Activated CD4-positive, alpha-beta T cell treated with anti-CD3 and anti-CD28 coated beads, Interleukin-2, amount 50 U/mL, for 24 hours (primary cell): Measurements from ENCODE around the gene VRK3.
"Not testable (repeated sequence)": the region's sequence is repeated elsewhere in the genome, so short reads cannot be mapped to it uniquely, and the experiment has no call there.

Source experiments
- DNase-seq, 2 donors: peaks; one replicate each; pipeline ENCODE4 v3.0.0-alpha.2; 2020; ENCODE audit warnings: low read depth in 1 of 2, low spot score in 1 of 2

VRK3 gene

DNA sequence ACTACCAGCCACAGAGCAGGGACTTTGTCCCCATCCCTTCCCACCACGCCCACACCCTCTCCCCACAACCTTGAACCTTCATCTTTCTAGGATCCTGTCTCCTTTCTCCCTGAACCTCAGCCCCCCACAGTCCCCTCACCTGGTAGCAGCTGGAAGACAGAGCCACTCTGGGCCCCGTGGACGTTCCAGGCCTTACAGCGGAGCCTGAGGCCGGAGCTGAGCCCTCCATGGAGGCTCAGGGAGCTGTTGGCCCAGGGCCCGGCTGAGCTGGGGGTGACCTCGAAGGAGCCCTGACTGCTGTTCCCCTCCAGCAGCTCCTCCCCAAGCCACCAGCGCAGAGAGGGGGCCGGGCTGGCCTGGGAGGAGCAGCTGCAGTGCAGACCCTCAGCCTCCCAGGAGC, 67.0 kb downstream of the VRK3 start:
- DNase-seq, result not testable (repeated sequence)

DNA sequence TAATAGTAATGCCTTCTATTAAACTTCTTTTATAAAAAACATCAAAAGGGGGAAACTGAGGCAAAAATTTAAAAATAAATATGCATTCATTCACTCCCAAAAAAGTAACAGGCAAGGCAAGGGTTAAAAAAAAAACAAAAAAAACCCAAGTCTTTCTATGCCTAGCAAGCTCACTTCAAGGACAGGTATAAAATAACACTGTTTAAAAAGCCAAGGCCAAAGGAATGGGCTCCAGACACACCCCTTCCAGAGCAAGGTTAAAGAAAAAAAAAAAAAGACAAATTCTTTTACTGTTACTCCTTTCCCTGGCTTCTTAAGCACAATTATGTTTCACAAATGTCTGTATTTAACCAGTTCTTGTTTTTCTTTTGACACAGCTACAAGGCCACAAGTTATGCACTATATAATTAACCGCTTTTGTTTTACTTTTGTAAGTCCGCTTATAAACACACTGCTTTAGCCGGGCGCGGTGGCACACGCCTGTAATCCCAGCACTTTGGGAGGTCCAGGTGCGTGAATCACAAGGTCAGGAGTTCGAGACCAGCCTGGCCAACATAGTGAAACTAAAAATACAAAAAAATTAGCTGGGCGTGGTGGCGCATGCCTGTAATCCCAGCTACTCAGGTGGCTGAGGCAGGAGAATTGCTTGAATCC, 67.8 kb downstream of the VRK3 start:
- DNase-seq, result no peak

DNA sequence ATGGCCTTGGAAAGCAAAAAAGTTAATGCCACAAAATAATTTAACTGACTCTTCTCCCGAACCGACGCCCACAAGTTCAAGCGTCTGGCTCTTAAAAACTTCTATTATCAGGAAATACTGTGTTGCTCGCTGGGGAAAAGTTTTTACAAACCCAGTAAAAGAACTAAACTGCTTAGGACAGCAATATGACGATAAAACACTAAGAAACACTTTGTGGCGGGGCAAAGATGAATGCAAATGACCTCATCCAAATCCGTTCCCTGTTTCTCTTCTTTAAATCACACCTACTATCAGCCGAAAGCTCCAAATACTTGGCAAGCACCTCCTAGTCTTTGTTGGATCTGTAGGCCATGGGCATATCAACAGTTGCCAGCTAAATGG, 69.1 kb downstream of the VRK3 start:
- no peak for DNase-seq

DNA sequence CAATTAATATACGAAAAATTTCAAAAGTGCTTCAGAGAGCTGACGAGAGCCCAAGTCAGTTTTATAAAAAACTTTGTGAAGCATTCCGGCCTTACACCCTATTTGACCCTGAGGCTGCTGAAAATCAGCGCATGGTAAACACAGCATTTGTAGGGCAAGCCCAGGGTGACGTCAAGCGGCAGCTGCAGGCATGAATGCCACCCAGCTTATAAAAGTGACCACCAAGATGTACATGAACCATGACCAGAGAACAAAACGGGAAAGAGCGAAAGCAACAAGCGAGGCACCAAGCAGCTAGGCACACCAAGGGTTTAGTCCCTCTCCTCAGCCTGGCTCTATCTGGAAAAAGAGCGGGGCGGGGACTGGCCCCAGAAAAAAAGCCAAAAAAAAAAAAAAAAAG, 70.2 kb downstream of the VRK3 start:
- no peak for DNase-seq

DNA sequence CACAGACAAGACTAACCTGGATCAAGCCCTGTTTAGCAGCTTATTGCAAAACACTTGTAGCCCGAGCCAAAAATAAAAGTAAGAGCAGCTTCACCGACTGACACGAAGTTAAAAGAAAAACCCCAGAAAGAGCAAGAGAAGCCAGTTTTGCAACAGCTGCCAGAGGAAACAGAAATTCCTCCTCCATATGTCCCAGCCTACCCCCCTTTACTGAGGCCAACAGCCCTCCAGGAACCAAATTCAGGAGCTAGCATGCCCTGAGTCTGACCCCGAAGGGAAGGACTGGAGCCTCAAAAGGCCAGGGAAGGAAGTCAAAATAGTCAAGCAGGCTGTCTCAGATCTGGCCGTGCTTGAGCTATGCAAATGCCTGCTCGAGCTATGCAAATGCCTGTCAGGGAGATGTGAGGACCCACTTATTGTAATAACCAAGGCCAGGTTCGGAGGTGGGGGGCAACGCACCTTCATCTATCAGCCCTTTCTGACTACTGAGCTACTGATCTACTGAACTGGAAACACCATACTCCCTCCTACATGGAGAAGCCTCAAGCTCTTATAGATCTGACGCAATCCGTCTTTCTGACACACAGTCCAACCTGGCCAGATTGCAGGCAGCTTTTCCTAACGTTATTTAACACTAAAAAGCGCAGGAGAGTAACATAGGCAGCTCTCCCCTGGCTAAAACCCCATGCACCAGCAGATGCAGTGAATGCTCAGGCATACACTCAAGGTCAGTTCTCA, 70.9 kb downstream of the VRK3 start:
- DNase-seq, result no peak

DNA sequence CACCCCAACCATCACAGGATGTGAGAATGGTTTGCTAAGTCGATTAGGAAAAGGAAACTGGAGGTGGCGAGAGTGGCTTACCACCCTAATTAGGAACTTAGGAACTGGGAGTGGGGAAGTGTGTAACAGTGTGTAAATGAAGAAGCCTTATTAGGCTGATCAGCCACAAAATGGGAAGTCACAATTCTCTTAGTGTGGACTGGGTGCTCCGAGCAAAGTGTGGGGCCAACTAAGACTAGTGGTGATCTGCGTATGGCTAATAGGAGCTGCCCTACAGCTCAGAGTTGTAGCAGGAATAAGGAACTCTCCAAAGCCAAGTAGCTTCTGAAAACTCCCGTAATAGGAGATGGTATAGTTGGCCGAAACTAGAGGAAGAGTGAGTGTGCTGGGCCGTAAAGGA, 71.8 kb downstream of the VRK3 start:
- no peak for DNase-seq

DNA sequence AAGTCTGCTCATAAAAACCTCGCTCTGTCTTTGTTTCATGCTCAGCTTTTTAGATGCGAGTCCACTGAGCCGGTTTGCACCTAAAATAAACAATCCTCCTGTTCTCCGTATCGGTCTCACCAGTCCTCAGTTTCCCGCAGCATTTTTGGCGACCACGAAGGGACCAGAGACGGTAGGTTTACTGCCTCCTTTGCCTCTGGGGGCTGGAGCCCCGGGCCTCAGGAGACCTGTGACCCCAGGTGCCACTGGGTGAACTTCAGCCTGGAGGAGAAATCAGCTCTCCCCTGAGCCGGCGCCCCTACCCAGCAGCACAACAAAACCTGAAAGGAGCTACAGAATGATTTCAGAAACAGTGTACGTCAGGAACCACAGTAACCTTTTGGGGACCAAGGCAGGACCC, 72.3 kb downstream of the VRK3 start:
- DNase-seq, result no peak

DNA sequence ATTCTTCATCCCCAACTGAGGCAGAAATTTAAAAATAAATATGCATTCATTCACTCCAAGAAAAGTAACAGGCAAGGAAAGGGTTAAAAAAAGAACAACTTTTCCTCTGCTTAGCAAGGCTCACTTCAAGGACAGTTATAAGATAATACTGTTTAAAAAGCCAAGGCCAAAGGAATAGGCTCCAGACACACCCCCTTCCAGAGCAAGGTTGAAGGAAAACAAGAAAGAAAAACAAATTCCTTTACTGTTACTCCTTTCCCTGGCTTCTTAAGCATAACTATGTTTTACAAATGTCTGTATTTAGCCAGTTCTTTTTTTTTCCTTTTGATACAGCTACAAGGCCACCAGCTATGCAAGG, 72.7 kb downstream of the VRK3 start:
- no peak for DNase-seq

DNA sequence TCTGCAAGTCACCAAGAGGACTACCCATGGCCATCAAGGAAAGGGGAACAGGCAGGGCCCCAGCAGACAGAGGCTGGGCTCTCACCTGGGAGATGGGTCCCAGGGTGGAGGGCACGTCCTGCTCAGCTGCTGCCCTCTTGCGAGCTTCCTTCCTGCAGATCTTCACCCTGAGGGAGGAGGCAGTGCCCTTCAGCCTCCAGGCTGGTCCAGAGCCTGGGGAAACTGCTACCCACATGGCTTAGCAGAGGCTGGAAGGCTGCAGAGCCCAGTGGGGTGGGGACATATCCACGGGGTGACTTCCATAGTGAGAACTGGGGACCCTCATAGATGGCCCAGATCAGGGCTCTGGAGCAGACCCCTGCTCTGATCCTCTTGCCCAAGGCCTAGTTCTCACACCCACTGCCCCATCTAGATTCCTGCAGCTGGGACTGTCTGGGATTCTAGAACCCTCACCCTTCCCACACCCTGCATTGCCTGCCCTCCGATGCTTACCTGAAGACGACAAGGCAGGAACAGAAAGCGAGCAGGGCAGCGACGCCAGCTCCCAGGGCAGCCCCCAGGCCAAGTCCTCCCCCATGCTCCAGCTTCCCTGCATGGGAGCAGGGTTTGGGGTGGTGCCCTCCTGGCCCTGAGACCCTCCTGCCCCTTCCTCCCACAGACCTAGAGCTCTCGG, 73.2 kb downstream of the VRK3 start:
- DNase-seq, result no peak

DNA sequence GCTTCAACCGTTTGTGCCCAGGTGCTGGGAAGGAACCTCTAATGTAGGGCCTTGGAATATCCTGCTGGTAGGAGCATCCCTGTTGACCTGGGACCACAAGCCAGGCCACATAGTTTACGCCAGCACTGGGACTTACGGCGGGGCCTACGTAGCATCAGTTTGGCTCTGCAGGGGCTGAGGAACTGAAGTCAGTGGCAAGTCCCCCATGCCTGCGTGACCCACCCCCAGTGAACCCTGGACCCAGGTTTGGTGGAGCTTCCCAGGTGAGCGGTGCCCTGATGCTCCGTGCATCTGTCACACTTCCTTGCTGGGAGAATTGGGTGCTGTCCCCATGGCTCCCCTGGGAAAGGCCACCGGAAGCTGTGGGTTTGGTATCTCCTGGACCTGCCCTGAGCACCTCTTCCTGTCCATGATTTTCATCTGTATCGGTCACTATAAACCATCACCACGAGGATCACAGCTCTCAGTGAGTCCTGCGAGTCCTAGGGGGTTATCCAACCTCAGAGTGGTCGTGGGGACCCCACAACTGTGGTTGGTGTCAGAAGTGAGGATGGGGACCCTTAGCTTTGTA, 74.1 kb downstream of the VRK3 start:
- DNase-seq, result no peak

DNA sequence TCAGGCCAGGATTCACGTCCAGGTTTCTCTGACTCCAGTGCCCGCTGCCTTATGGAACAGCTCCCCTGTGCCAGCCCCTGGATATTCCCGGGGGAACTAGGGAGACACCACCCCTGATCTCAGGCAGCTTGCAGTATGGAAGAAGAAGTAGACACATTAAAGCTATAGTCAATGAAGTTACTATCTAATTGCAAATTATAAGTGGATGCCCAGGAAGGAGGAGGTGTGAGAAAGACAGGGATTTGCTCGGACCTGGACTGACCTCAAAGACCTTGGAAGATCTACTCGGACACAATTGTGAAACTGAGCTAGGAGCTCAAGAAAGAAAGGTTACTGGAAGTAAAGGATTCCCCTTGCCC, 74.6 kb downstream of the VRK3 start:
- no peak for DNase-seq

DNA sequence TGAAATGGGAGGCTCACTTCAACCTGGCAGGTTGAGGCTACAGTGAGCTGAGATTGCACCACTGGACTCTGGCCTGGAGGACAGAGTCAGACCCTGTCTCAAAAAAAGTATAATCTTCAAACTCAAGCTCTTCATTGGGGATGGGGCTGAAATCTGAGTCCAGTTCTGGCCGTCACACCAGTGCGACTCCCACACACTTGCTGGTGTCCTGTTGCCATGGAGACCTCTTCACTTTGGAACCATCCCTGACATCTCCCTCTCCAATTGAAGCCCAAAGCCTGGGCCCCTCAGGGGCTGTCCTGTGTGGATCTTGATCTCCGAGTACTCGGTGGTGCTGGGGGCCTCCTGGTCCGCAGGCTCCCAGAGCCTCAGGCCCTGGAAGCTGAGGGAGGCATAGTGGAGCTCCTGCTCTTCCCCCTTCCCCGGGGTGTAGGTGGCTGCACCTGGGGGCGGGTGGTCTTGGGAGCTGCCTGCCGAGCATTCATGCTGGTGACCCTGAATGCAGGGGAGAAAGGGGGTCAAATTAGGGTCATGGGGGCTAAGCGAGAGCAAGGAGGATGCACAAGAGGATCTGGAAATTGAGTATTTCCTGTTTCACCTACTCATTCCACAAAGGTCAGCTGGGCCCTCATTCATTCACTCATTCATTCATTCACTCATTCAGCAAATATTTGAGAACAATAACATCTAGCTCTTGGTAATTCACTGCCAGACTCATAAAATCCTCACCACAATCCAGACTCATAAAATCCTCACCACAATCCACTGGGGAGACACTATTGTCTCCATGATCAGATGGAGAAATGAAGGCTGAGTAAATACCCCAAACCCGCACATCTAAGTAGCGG, 75.2 kb downstream of the VRK3 start:
- DNase-seq, result no peak

DNA sequence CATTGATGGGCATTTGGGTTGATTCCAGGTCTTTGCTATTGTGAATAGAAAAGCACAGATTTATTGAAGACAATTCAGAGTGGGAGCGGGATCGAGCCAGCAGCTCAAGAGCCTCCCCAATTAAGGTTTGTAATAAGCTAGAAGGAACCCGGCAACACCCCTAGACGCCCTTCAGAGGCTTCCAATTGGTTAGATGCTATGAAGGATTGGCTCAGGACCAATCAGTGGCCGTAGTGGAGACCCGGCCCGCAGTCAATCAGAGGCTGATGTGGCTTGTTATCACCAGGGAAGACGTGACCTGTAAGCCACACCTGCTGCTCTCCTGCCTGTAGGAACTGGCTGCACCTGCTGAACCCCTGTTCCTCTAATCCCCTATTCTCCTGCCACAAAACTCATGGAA, 78.8 kb downstream of the VRK3 start:
- no peak for DNase-seq

DNA sequence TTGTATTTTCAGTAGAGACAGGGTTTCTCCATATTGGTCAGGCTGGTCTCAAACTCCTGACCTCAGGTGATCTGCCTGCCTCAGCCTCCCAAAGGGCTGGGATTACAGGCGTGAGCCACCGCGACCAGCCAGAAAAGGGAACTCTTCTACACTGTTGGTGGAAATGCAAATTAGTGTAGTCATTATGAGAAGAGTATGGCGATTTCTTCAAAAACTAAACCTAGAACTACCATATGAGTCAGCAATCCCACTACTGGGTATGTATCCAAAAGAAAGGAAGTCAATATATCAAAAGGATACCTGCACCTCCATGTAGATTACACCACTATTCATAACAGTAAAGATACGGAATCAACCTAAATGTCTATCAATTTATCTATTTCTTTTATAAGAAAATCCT, 80.6 kb downstream of the VRK3 start:
- DNase-seq, result not testable (repeated sequence)

DNA sequence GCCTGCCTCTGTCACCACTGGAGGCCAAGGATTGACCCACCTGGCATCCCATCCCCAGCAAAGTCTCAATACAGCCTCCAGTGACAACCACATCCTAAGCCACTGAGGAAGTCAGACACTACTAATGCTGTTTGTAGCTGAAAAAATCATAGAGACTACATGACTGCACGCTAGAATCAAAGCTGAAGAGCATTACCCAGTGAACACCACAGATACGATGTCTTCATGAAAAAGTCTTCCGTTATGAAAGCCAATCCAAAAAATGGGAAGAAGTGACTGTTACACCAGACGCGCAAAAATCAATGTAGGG, 84.7 kb downstream of the VRK3 start:
- DNase-seq, result no peak

DNA sequence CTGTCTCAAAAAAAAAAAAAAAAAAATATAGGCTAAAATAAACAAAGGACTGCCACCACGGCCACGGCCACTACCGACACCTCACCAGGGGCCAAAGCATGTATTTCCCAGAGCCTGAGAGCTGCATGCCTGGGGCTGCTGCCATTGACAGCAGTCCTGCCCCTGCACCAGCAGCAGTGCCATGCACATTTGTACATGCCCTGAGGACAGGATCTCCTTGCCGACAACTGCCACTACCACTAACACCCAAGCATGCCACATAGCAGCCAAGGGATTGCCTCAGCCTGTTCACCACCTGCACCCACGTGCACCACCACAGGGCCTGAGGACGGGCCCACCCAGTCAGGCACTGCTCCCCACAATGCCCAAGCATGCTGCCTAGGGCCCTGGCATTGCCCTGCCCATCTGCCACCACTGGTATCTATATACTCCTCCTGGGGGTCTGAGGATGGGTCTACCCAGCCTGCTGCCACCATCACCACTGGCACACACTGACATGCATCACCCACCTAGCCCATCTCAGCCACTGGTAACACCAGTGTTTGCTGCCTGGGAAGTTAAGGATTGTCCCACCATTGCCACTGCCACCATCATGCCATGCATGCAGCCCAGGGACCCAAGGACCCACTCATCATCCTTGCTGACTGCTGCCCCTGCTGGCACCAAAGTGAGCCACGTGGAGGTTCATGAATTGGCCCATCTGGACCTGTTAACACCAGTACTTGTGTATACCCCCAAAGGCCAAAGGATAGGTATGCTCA, 85.3 kb downstream of the VRK3 start:
- DNase-seq, result no peak

DNA sequence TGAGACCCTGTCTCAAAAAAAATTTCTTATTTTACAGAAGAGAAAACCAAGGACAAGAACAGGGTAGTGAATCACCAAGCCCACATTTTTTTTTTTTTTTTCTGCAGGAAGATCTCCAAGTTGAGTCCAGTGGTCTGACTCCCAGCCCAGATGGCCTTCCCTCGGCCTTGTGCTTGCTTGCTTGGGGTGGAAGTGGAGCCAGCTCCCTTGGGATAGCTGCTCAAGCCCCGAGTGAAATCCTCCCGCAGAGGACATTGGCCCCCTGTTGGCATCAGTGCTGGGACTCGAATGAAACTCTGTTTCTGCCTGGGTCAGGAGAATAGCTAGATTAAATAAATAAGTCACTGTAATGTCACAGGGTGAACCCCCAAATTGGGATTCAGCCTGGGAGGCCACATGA, 86.5 kb downstream of the VRK3 start:
- no peak for DNase-seq

DNA sequence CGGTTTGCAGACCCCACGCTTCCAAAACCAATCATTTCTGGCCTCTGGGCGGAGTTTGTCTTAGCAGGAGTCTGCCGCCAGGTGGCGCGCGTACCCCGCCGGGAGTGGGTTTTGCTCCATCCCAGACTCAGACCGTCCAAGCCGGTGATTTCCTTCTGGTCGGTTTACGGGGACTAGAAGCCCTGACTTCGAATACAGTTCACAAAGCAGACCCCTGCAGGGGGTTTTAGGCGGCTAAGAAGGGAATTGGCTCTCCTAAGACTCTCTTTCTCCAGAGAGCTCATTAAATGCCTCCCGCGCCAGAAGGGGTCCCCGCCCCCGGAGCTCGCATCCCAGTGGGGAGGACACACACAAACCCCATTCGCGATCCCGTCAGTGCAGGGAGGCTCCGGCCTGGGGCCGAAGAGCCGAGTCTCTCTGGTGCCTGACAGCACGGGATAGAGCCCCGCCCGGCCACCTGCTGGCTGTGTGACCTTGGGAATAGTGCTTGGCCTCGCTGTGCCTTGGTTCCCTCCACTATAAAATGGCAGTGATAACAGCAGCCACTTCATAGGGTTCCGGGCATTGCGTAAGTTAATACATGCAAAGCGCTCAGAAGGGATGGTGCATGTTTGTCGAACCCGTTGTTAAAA, 87.3 kb downstream of the VRK3 start:
- DNase-seq, result peak; percentile 65 to 70

DNA sequence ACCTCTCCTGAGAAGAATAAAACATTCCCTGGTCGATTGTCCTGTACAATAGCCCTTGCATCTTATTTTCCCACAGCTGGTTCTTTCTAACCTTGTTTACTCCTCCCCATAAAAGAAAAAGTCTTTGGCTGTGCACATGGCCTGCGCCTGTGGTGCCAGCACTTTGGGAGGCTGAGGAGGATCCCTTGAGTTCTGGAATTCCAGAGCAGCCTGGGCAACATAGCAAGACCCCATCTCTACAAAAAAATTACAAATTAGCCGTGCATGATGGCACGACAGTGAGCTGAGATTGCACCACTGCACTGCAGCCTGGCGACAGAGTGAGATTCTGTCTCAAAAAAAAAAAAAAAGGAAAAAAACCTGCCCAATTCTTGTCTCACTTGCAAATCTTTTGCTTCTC, 88.6 kb downstream of the VRK3 start:
- no peak for DNase-seq

DNA sequence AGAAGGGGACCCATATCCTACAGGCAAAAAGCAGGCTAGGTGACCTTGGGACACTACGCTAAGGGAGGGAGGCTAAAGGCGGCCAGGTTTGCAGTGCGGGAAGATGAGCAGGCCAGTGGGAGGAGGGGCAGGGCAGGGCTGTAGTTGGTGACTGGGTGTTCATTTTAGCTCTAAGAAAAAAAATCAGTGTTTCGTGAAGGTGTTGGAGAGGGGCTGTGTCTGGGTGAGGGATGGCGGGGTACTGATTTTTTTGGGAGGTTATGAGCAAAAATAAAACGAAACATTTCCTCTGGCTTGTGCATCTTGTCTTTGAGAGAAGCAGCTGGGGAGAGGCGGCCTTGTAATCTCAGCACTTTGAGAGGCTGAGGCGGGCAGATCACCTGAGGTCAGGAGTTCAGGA, 91.5 kb downstream of the VRK3 start:
- DNase-seq, result no peak

DNA sequence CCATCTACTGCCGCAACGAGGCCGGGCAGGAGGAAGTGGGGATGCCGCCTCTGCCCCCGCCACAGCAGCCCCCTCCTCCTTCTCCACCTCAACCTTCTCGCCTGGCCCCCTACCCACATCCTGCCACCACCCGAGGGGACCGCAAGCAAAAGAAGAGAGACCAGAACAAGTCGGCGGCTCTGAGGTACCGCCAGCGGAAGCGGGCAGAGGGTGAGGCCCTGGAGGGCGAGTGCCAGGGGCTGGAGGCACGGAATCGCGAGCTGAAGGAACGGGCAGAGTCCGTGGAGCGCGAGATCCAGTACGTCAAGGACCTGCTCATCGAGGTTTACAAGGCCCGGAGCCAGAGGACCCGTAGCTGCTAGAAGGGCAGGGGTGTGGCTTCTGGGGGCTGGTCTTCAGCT, 92.4 kb downstream of the VRK3 start:
- no peak for DNase-seq
